Measurements from ENCODE around the gene GGT6.

GGT6 gene

GRCh38 chr17:4549781-4550533 lies 10.4 kb downstream of the GGT6 start:
- DNase-seq, result no peak

DNA sequence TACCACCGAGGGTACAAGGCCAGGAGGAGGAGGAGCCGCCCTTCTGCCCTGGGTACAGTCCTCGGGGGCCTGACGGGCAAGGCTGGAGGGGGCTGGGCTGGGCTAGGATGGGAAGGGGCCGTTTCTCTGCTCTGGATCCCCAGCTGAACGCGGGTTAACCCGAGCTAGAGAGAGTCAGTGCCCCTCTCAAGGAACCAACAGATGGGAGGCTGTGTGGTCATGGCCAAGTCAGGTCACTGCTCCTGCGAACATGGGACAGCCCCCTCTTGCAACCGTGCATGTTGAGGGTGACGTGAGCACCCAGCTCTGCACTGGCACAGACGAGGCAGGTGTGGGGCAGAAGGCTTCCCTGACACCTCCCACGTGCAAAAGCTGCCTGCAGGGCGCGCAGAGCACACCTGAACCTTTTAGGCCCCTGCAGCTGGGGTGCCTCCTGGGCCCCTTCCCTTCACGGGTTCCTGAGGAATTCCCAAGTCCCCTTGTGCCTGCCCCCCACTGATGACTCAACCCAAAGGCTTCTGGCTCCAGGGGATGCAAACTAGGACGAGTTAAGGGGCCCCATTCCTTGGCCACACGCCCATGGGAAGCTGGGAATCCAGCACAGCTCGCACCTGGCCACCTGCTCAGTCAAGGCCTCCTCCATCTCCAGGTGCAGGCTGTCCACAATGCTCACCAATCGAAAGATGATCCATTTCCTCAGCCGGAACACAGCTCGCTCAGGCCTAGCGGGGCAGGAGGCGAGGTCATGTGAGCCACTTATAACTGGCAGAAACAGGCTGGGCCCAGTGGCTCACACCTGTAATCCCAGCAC lies 11.5 kb downstream of the GGT6 start:
- no peak for DNase-seq

- DNase-seq, result no peak
These were observed 12.3 kb downstream of the GGT6 start for GRCh38 chr17:4548061-4548461.

DNA sequence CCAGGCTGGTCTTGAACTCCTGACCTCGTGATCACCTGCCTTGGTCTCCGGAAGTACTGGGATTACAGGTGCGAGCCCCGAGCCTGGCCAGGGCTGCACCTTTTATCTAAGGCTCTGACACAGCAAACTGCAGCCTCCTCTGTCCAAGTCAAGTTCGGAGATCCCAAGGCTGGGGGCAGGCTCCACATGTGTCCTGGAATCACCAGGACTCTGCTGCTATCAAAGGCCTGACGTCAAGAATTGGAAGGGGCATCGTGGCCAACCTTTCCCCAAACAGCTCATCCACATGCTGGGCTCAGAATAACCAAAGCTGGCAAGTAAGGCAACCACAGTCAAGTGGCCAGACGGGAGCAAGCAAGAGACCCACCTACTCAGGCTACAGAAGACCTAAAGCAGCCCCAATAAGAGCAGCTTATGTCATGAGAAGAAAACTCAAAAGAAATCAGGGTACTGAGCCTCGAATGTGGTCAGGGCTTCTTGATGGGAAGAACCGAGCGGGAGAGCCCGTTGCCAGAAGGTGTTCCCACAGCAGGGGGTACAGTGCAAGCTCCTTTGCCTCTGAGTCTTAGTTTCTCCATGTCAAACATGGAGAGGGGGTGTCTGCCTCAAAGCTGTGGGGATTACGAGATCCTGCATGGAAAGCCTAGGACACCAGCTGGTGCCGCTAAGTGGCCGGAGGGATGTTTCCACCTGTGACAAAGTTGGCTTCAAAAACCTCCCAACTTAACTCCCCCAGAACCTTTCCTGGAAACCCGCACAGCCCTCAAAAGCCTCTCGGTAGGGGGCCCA lies 13.1 kb downstream of the GGT6 start:
- DNase-seq, result no peak

GRCh38 chr17:4545217-4545951 lies 15.0 kb downstream of the GGT6 start:
- no peak for DNase-seq

DNA sequence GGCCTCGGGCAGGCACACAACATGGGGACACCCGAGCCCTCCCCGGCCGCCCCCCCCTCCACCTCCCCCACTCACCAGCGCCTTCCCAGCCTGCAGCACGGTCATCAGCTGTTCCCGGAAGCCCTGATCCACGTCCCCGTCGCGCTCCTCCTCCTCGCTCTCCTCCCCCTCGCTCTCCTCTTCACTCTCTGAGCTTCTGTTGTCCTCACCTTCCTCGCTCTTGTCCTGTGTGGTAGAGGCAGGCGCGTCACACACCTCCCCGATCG lies 15.5 kb downstream of the GGT6 start:
- no peak for DNase-seq

DNA sequence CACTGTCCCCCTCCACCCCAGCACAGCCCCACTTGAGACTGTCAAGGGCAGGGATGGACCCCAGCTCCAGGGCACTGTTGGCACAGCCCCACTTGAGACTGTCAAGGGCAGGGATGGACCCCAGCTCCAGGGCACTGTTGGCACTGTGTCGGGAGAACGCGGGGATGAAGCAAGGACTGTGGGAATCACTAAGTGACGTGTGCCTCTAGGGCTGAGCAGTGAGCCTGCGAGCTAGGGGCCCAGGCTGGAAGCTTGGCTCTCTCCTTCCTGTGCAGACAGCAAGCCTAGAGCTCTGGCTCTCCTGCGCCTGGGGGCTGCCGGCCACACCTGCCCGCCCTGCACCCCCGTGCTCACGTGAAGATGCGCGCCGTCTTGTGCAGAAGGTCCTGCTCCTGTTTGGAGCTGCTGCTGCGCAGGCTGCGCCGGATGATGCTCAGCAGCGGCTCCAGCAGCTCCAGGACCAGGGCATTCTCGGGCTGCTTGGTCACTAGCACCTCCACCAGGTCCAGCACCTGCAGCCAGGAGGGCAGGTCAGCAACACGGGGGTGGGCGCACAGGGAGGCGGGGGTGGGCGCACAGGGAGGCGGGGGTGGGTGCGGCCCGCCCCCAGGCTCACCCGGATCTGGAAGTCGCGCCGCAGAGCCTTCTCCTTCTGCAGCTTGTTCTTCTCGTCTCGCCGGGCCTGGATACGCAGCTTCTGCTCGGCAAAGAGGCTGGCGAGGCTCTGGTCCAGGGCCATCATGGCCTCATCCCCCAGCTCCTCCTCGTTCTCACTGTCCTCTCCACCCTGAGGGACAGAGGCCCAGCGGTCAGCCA lies 16.0 kb downstream of the GGT6 start:
- no peak for DNase-seq

DNA sequence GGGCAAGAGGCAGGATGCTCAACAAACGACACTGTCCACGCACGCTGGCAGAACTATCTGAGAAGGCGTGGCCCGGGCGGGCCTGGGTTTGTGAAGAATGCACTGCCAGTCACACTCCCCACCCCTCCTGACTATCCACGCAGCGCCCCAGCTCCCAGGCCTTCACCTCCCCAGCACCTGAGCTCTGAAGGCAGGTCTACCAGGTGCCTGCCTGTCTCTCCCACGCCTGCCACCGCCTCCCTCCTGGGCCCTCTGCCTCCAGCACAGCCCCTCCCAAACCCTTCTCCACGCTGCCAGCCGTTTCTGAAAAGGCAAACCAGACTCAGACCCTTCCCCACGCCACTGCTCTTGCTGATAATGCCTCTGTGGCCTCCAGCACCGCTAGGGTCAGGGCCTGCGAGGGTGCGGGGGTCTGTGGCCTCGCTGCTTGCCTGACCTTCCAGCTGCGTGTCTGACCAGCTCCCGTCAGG lies 16.8 kb downstream of the GGT6 start:
- DNase-seq, result no peak

GRCh38 chr17:4542726-4543191 lies 17.6 kb downstream of the GGT6 start:
- no peak for DNase-seq

- DNase-seq, result no peak
These were observed 18.2 kb downstream of the GGT6 start for GRCh38 chr17:4542003-4542725.

DNA sequence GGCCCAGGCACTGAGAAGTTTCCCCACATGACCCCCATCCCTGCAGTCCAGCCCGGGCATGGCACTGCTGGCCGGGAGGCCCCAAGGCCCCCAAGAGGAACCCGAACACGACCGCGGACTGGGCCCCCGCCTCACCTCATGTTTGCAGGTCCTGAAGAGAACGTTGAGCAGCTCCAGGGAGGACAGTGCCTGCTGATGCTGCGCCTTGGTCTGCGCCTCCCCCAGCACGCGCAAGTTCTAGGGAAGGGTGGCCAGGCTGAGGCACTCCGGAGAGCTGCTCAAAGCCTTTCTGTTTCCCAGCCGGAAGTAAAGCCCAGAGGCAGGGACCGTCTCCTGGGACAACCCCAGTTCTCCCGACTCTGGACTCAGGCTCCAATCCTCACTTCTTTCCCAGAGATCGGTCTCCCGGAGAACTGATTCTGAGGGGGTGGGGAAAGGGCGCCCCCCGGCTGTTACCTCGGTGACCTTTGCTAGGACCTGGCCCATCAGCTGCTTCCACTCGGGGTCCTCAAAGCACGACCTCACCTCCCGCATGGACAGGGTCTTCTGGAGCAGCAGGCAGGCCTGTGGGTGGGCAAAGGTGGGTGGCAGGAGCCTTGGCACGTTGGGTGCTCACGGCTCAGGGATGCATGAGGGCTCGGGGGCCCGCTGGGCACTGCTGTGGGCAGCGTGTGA lies 18.9 kb downstream of the GGT6 start:
- no peak for DNase-seq

GRCh38 chr17:4540687-4541327 lies 19.6 kb downstream of the GGT6 start:
- DNase-seq, result no peak

GRCh38 chr17:4540224-4540651 lies 20.1 kb downstream of the GGT6 start:
- no peak for DNase-seq

- no peak for DNase-seq
These were observed 20.7 kb downstream of the GGT6 start for GRCh38 chr17:4539576-4540223.

- DNase-seq, result no peak
These were observed 21.4 kb downstream of the GGT6 start for GRCh38 chr17:4539025-4539424.

DNA sequence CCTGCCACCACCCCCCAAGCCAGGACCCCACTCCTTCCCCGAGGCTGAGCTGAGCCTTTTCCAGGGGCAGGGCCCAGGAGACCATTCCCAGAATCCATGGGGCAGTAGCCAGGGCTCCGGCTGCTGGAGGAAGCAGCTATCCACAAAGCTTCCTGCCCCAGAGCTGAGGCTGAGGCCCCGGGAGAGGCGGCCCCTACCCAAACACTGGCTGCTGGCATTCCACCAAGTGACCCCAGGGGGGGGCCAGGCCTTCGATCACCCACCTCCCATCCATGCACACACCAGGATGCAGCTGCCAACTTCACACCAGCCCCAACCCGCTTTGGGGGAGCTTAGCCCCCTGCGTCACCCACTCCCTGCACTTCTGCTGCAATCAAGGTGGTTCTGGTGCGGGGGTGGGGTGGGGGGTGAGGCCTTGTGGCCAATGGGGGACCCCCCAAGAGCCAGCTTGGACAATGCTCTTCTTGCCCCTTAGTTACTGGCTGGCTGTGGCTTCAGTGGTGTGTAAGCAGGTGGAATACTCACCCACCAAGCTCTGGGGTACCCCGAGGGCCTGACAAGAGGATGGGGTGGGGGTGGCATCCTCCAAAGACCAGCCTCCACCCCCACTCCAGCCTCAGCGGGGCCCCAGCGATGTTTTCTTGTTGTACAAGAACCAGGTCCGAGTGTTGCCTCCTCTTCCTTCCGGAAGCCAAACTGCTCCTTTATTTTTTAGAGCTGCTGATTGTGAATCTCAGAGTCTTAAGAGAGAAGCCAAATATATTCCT lies 22.0 kb downstream of the GGT6 start:
- DNase-seq, result no peak

- no peak for DNase-seq
These were observed 22.7 kb downstream of the GGT6 start for GRCh38 chr17:4537451-4538235.

All from stimulated activated CD4-positive, alpha-beta T cell treated with anti-CD3 and anti-CD28 coated beads, Interleukin-15, amount 100 ng/mL, for 24 hours (primary cell).